ENCODE data around the gene GRM4.

GRM4 gene

GRCh38 chr6:34064675-34065074 lies 81.2 kb downstream of the GRM4 start:
- no peaks in the 10 kb centered on the region for H3K9me3 ChIP-seq (replicated peaks; ENCODE audit: insufficient read depth, low read length)
- H2AFZ ChIP-seq (ENCODE audit: low read length) = no peak overlapping the region
- H3K27ac ChIP-seq (ENCODE audit: low read length) = no peak overlapping the region
- H4K20me1 ChIP-seq (ENCODE audit: insufficient read depth, low read length) = no peaks in the 10 kb centered on the region
- no peak overlapping the region for H3K9ac ChIP-seq (ENCODE audit: low read length)
- no peak overlapping the region for H3K4me2 ChIP-seq (ENCODE audit: low read depth, low read length)
- no peak for DNase-seq
- H3K4me3 ChIP-seq (ENCODE audit: low read length) = no peak overlapping the region
- H3K4me1 ChIP-seq (ENCODE audit: low read length) = no peaks in the 10 kb centered on the region
- no peaks in the 10 kb centered on the region for H3K36me3 ChIP-seq (replicated peaks; ENCODE audit: insufficient read depth, low read length)
- H3K9me2 ChIP-seq (replicated peaks; ENCODE audit: insufficient read depth, low read length) = no peaks in the 10 kb centered on the region
- no peaks in the 10 kb centered on the region for H3F3A ChIP-seq (ENCODE audit: insufficient read depth, low read length)
- TF ChIP-seq CTCF (IDR thresholded peaks at IDR 0.05; ENCODE audit: low read length) = no peak
- TF ChIP-seq EZH2 (optimal IDR thresholded peaks at IDR 0.05; ENCODE audit: low read depth, low read length) = no peak
- H3K27me3 ChIP-seq (replicated peaks; ENCODE audit: insufficient read depth, low read length) = peaks cover 87% of the 10 kb centered on the region
- H3K79me2 ChIP-seq (ENCODE audit: low read length) = no peaks in the 10 kb centered on the region

DNA sequence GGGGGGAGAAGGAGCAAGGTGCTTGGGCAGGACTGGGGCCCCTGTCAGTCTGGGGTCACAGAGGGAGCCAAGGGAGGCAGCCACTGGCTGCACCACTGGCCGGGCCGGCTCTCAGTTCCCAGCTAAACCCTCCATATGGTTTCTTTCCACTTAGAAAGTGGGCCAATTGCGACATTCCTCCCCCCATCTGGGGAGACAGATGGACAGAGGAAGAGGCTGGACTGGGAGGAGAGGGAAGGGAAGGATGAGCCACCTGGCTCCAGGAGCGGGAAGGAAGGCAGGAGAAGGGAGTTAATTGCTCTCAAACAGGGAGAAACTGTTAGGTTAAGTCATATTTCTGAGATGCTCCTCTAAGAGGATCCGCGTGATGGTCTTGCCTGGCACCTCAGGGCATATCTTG lies 82.2 kb downstream of the GRM4 start:
- DNase-seq = no peak
- Histone ChIP-seq H3K9me3 (replicated peaks; ENCODE audit: insufficient read depth, low read length) (no peaks in the 10 kb centered on the region), H3K4me1 (ENCODE audit: low read length) (no peaks in the 10 kb centered on the region), H3K79me2 (ENCODE audit: low read length) (no peaks in the 10 kb centered on the region), H3K4me3 (ENCODE audit: low read length) (no peak overlapping the region), H3F3A (ENCODE audit: insufficient read depth, low read length) (no peaks in the 10 kb centered on the region), H2AFZ (ENCODE audit: low read length) (no peak overlapping the region), H3K9me2 (replicated peaks; ENCODE audit: insufficient read depth, low read length) (no peaks in the 10 kb centered on the region), H3K9ac (ENCODE audit: low read length) (no peak overlapping the region), H3K4me2 (ENCODE audit: low read depth, low read length) (no peak overlapping the region), H4K20me1 (ENCODE audit: insufficient read depth, low read length) (no peaks in the 10 kb centered on the region), H3K27me3 (replicated peaks; ENCODE audit: insufficient read depth, low read length) (peaks cover 96% of the 10 kb centered on the region), H3K27ac (ENCODE audit: low read length) (no peak overlapping the region), H3K36me3 (replicated peaks; ENCODE audit: insufficient read depth, low read length) (no peaks in the 10 kb centered on the region)
- TF ChIP-seq EZH2phosphoT487 (IDR thresholded peaks at IDR 0.05; ENCODE audit: low read length) = no peak
- TF ChIP-seq EZH2 (optimal IDR thresholded peaks at IDR 0.05; ENCODE audit: low read depth, low read length) = no peak
- no peak for TF ChIP-seq CTCF (IDR thresholded peaks at IDR 0.05; ENCODE audit: low read length)

GRCh38 chr6:34062815-34063214 lies 83.1 kb downstream of the GRM4 start:
- no peaks in the 10 kb centered on the region for H3K36me3 ChIP-seq (replicated peaks; ENCODE audit: insufficient read depth, low read length)
- peaks cover 95% of the 10 kb centered on the region for H3K27me3 ChIP-seq (replicated peaks; ENCODE audit: insufficient read depth, low read length)
- H4K20me1 ChIP-seq (ENCODE audit: insufficient read depth, low read length) = no peaks in the 10 kb centered on the region
- H3K4me1 ChIP-seq (ENCODE audit: low read length) = no peaks in the 10 kb centered on the region
- no peaks in the 10 kb centered on the region for H3K79me2 ChIP-seq (ENCODE audit: low read length)
- no peaks in the 10 kb centered on the region for H3K9me3 ChIP-seq (replicated peaks; ENCODE audit: insufficient read depth, low read length)
- no peak overlapping the region for H3K27ac ChIP-seq (ENCODE audit: low read length)
- H3K4me3 ChIP-seq (ENCODE audit: low read length) = no peak overlapping the region
- H3K4me2 ChIP-seq (ENCODE audit: low read depth, low read length) = no peak overlapping the region
- no peaks in the 10 kb centered on the region for H3F3A ChIP-seq (ENCODE audit: insufficient read depth, low read length)
- DNase-seq = no peak
- H3K9ac ChIP-seq (ENCODE audit: low read length) = no peak overlapping the region
- TF ChIP-seq EZH2phosphoT487 (IDR thresholded peaks at IDR 0.05; ENCODE audit: low read length) = no peak
- no peak for TF ChIP-seq EZH2 (optimal IDR thresholded peaks at IDR 0.05; ENCODE audit: low read depth, low read length)
- no peak for TF ChIP-seq CTCF (IDR thresholded peaks at IDR 0.05; ENCODE audit: low read length)
- H3K9me2 ChIP-seq (replicated peaks; ENCODE audit: insufficient read depth, low read length) = no peaks in the 10 kb centered on the region
- H2AFZ ChIP-seq (ENCODE audit: low read length) = no peak overlapping the region
